HFFc6 (cell line): ENCODE results near the gene TBXAS1. TPM values are rescaled to one million over a fixed set of nuclear protein-coding genes. Genes with fewer than 3 reads are reported as not detected.
A peak's percentile ranks its signal among the peaks of the same experiment; 100 is the strongest.

Experiments
- DNase-seq: peaks from one replicate; pipeline ENCODE4 v3.0.0-alpha.2; 2018
- H3K27ac Mint-ChIP-seq: 2 replicates; pipeline ENCODE4 v1.8.0; 2020; ENCODE audit warnings: mild to moderate bottlenecking, mixed read lengths
- H3K27me3 Mint-ChIP-seq: 2 replicates; pipeline ENCODE4 v1.8.0; 2021; ENCODE audit warnings: mild to moderate bottlenecking, moderate library complexity, mixed read lengths; ENCODE audit not compliant: insufficient read depth
- H3K36me3 Mint-ChIP-seq: 2 replicates; pipeline ENCODE4 v1.8.0; 2021; ENCODE audit warnings: low read depth, mixed read lengths
- H3K4me1 Mint-ChIP-seq: 2 replicates; pipeline ENCODE4 v1.8.0; 2020; ENCODE audit warnings: low read depth, mixed read lengths
- H3K4me3 Mint-ChIP-seq: 2 replicates; pipeline ENCODE4 v1.8.0; 2020; ENCODE audit warnings: mild to moderate bottlenecking, moderate library complexity, mixed read lengths
- H3K9me3 Mint-ChIP-seq: 2 replicates; pipeline ENCODE4 v1.8.0; 2020; ENCODE audit warnings: mild to moderate bottlenecking, mixed read lengths
- CTCF ChIP-seq: fragments of 200-600 bp; sonication (generic); IDR thresholded peaks from 2 replicates; pipeline ENCODE4 v1.5.0; 2021; ENCODE audit warnings: antibody characterized with exemption, mild to moderate bottlenecking
- total RNA-seq, 6 experiments: library from RNA; stranded (reverse); fragmentation: NEBNext Ultra II Directional; extraction: Animal tissue kit (Norgen Biotek cat#: 25700); gene quantifications; 2 replicates in 1 of 6; 3 replicates in 5 of 6; pipeline ENCODE4 v1.2.3, GENCODE V29; 2021

TBXAS1 gene
- total RNA-seq, 6 experiments from 2014 or later = 0.47 to 1.8 (median 1.0) TPM

DNA sequence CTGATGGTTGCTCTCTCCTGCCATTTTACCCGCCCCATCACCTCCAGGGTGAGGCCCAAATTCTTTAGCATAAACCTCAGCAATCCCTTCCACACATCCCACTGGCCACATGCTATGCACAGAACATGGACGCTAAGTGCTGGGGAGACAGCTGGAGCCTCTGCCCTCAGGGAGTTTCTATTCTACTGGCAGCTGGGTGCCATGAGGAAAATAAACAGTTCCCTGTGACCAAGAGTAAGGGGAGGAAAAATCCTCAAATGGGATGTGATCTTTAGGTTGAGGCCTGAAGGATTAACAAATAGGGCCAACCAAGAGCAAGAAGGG, 232.5 kb downstream of the TBXAS1 start:
- Mint-ChIP-seq H3K9me3 (peaks cover 11% of the 10 kb centered on the region), H3K27ac (peak overlapping the region; percentile 74), H3K4me1 (peaks cover 48% of the 10 kb centered on the region), H3K4me3 (peak overlapping the region; percentile 83), H3K36me3 (peaks cover 26% of the 10 kb centered on the region), H3K27me3 (peaks cover 2% of the 10 kb centered on the region; the same call in 1 of the 2 replicates)
- no peak for TF ChIP-seq CTCF
- DNase-seq = no peak

GRCh38 chr7:140062118-140062527, 233.1 kb downstream of the TBXAS1 start:
- H3K4me1 Mint-ChIP-seq = peaks cover 47% of the 10 kb centered on the region
- peaks cover 16% of the 10 kb centered on the region for H3K9me3 Mint-ChIP-seq
- DNase-seq = no peak
- H3K4me3 Mint-ChIP-seq = peak overlapping the region; percentile 83
- TF ChIP-seq CTCF = no peak
- H3K36me3 Mint-ChIP-seq = peaks cover 26% of the 10 kb centered on the region
- peak overlapping the region; percentile 74 for H3K27ac Mint-ChIP-seq
- peaks cover 2% of the 10 kb centered on the region; the same call in 1 of the 2 replicates for H3K27me3 Mint-ChIP-seq

DNA sequence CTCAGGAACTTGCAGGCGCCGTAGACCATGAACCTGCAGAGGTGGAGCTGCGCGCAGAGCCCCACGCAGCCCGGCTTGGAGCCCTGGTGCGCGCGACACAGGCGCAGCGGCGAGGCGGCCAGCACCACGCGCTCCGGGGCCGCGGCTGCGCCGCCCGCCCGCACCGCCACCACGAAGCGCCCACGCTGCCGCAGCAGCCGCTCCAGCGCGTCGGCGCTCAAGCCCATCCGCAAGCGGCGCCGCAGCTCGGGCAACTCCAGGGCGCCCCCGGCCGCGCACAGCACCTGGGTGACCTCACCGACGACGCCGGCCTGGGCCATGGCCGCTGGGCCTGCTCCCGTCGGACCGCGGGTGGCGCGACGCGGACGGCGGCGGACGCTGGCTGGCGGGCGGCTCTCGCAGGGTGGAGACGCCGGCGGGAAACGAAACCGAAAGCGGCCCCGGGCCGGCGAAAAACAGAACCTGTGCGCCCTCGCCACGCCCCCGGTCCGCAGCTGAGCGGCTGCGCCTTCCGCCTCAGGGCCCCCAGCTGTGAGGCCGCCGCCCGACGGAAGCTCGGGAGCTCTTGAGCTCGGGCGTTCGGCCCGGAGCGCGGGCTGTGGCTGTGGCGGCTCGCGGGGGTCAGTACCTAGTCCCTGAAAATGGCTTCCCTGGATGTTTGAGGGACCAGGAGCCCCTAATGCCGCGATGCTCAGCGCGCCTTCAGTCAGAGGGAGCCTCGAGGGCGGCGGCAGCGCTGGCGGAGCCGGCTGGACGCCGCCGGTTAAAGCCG, 233.7 kb downstream of the TBXAS1 start, which contains the start of gene PARP12:
PARP12 (minus strand) TSS at position 424 of the 772 bp plus-strand sequence; CDS start at position 320, 104 bp downstream.
- peaks cover 22% of the 10 kb centered on the region for H3K9me3 Mint-ChIP-seq
- peaks cover 24% of the 10 kb centered on the region for H3K36me3 Mint-ChIP-seq
- peak; percentile 62 for DNase-seq
- peak within 1 kb of the TSS; percentile 83 for H3K4me3 Mint-ChIP-seq
- H3K27ac Mint-ChIP-seq = peak within 1 kb of the TSS; percentile 77
- peaks cover 41% of the 10 kb centered on the region for H3K4me1 Mint-ChIP-seq
- peaks cover 2% of the 10 kb centered on the region; the same call in 1 of the 2 replicates for H3K27me3 Mint-ChIP-seq
- TF ChIP-seq CTCF = no peak

- H3K27me3 Mint-ChIP-seq = peaks cover 8% of the 10 kb centered on the region
- H3K36me3 Mint-ChIP-seq = peaks cover 27% of the 10 kb centered on the region
- peaks cover 36% of the 10 kb centered on the region for H3K9me3 Mint-ChIP-seq
- no peak for TF ChIP-seq CTCF
- H3K27ac Mint-ChIP-seq = no peak overlapping the region
- no peak for DNase-seq
- no peaks in the 10 kb centered on the region for H3K4me1 Mint-ChIP-seq
- H3K4me3 Mint-ChIP-seq = no peak overlapping the region
Observed at GRCh38 chr7:140067052-140067451, 238.0 kb downstream of the TBXAS1 start.

GRCh38 chr7:140068033-140068432, 239.0 kb downstream of the TBXAS1 start:
- no peak overlapping the region for H3K27ac Mint-ChIP-seq
- peaks cover 13% of the 10 kb centered on the region for H3K27me3 Mint-ChIP-seq
- no peak for DNase-seq
- peaks cover 36% of the 10 kb centered on the region for H3K9me3 Mint-ChIP-seq
- no peak for TF ChIP-seq CTCF
- H3K4me3 Mint-ChIP-seq = no peak overlapping the region
- peaks cover 27% of the 10 kb centered on the region for H3K36me3 Mint-ChIP-seq
- H3K4me1 Mint-ChIP-seq = no peaks in the 10 kb centered on the region
